ENCODE data around the gene MAST4. TPM values are rescaled to one million over a fixed set of nuclear protein-coding genes. Genes with fewer than 3 reads are reported as not detected.

Gene MAST4
- total and polyA plus RNA-seq, 2 of the 8 experiments (the other 6 are each of a cell fraction or from before 2014, with no cell fraction given) = 1.5 to 2.6 TPM

DNA sequence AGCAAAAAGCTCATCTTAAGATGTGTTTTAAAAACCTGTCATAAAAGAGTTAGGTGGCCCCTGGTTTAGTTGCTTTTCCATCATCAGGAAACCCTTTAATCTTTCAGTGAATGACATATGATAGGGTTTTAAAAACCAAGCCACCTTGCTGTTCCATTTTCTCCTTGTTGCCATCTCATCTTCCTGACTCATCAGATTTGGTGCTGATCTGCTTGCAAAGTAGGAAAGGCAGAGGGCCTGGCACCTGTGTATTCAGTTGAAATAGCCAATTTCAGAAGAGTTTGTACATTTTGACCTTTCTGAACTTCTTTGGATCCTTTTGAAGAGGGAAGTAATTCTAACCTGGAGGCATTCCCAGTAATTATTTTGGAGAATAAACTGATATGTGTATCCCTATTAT, 327.7 kb downstream of the MAST4 start:
- ChIA-PET CTCF (ENCODE audit: partially characterized antibody) (no interaction called here), POLR2A (ENCODE audit: partially characterized antibody) (no interaction called here)
- H3K27me3 ChIP-seq (replicated peaks in 1 of 4; ENCODE audit: control insufficient read depth in 3 of 4, extremely low read depth in 1 of 4, insufficient read depth in 3 of 4, low read length in 3 of 4) = no peaks in the 10 kb centered on the region; a peak in 1 of 7 replicates
- TF ChIP-seq MAFK (IDR thresholded peaks at IDR 0.05; ENCODE audit: low read depth, low read length) = no peak
- no peak for TF ChIP-seq KDM1A (IDR thresholded peaks at IDR 0.05; ENCODE audit: borderline replicate concordance, low read length)
- TF ChIP-seq NRF1 (IDR thresholded peaks at IDR 0.05; ENCODE audit: low read depth, low read length) = no peak
- no peak for TF ChIP-seq GABPA (IDR thresholded peaks at IDR 0.05; ENCODE audit: borderline replicate concordance, insufficient read depth, low read length)
- no peak for TF ChIP-seq BRCA1 (IDR thresholded peaks at IDR 0.05; ENCODE audit: low read depth, low read length)
- no peak for TF ChIP-seq SRF (IDR thresholded peaks at IDR 0.05; ENCODE audit: low read depth, low read length)
- no peak for TF ChIP-seq POLR2A (IDR thresholded peaks at IDR 0.05; ENCODE audit: control extremely low read depth in 1 of 2, low read depth in 2 of 2, low read length in 2 of 2)
- TF ChIP-seq EZH2 (IDR thresholded peaks at IDR 0.05; ENCODE audit: low read depth, low read length, severe bottlenecking) = no peak
- no peak for TF ChIP-seq RFX5 (IDR thresholded peaks at IDR 0.05; ENCODE audit: borderline replicate concordance, low read depth, low read length)
- TF ChIP-seq FOSL1 (IDR thresholded peaks at IDR 0.05; ENCODE audit: insufficient read depth, low read depth, low read length) = no peak
- no peak for TF ChIP-seq CTCF (IDR thresholded peaks at IDR 0.05; ENCODE audit: control extremely low read depth in 1 of 3, insufficient read depth in 1 of 3, low read depth in 1 of 3, low read length in 3 of 3)
- no peak overlapping the region for H4K91ac ChIP-seq (replicated peaks; ENCODE audit: insufficient read length, low read length)
- no peak overlapping the region for H3K4me3 ChIP-seq (ENCODE audit: extremely low read depth in 1 of 4, insufficient read depth in 2 of 4, low read depth in 3 of 4, low read length in 4 of 4)
- H3K9me3 ChIP-seq (ENCODE audit: insufficient read depth in 2 of 2, low read depth in 1 of 2, low read length in 1 of 2) = no peaks in the 10 kb centered on the region
- H2BK120ac ChIP-seq (replicated peaks; ENCODE audit: low read depth, low read length) = no peak overlapping the region
- no peak overlapping the region for H3K4me2 ChIP-seq (ENCODE audit: insufficient read depth in 1 of 2, low read depth in 2 of 2, low read length in 2 of 2)
- no peaks in the 10 kb centered on the region for H3K79me2 ChIP-seq (ENCODE audit: control insufficient read depth in 1 of 2, insufficient read depth in 2 of 2, low read length in 2 of 2)
- H3K9ac ChIP-seq (replicated peaks in 1 of 4; ENCODE audit: extremely low read depth in 1 of 4, low read depth in 3 of 4, low read length in 3 of 4) = no peak overlapping the region
- H3K36me3 ChIP-seq (ENCODE audit: control insufficient read depth in 2 of 4, insufficient read depth in 4 of 4, low read length in 3 of 4) = no peaks in the 10 kb centered on the region
- H4K8ac ChIP-seq (ENCODE audit: extremely low read depth, insufficient read depth, low read length) = no peak overlapping the region
- H3K18ac ChIP-seq (ENCODE audit: extremely low read depth, low read length) = no peak overlapping the region
- no peak overlapping the region for H3K4ac ChIP-seq (replicated peaks; ENCODE audit: insufficient read length, low read depth, low read length)
- no peaks in the 10 kb centered on the region for H3K4me1 ChIP-seq (replicated peaks in 1 of 4; ENCODE audit: control insufficient read depth in 3 of 4, insufficient read depth in 4 of 4, low read length in 3 of 4)
- H2BK5ac ChIP-seq (ENCODE audit: low read depth, low read length) = no peak overlapping the region
- no peak overlapping the region for H3K56ac ChIP-seq (replicated peaks; ENCODE audit: insufficient read length, low read depth, low read length)
- H4K20me1 ChIP-seq (replicated peaks in 1 of 2; ENCODE audit: control insufficient read depth in 1 of 2, insufficient read depth in 2 of 2, low read length in 2 of 2) = no peaks in the 10 kb centered on the region
- DNase-seq (ENCODE audit: low read depth in 1 of 2, low spot score in 2 of 2) (no peak), FAIRE-seq (no peak)
- H3K14ac ChIP-seq (ENCODE audit: insufficient read length) = no peak overlapping the region
- H2BK15ac ChIP-seq (ENCODE audit: low read length) = no peak overlapping the region
- H3K23ac ChIP-seq (ENCODE audit: insufficient read length) = no peak overlapping the region
- H3K23me2 ChIP-seq (ENCODE audit: low read depth, low read length) = no peaks in the 10 kb centered on the region; the same call in 1 of the 2 replicates
- H2AK5ac ChIP-seq (ENCODE audit: low read depth, low read length) = no peak overlapping the region
- no peak overlapping the region for H4K5ac ChIP-seq (ENCODE audit: insufficient read length, low read depth, low read length)
- no peak overlapping the region for H2AFZ ChIP-seq (ENCODE audit: low read length)
- H2BK12ac ChIP-seq (ENCODE audit: low read depth, low read length) = no peak overlapping the region
- no peaks in the 10 kb centered on the region for H3K79me1 ChIP-seq (ENCODE audit: low read depth, low read length)
- no peak overlapping the region for H3K27ac ChIP-seq (ENCODE audit: low read depth, low read length)
- no peak overlapping the region for H2BK20ac ChIP-seq (ENCODE audit: low read length)

Data from H1 (cell line).